Tibial nerve (tissue), 4 donors: ENCODE measurements around the gene TLR9.

Experiments used
- CTCF ChIP-seq, 5 experiments: fragments of 200-600 bp in 3 of 5; fragments of 450-650 bp in 2 of 5; sonication (generic) in 3 of 5; IDR thresholded peaks; one replicate each; pipeline ENCODE4 v1.5.1; 2016 to 2019; ENCODE audit warnings: antibody characterized with exemption in 5 of 5, mild to moderate bottlenecking in 3 of 5, moderate library complexity in 2 of 5
- EP300 ChIP-seq, 2 donors: sonication (generic); formaldehyde crosslinking; IDR thresholded peaks; one replicate each; pipeline ENCODE4 v1.6.1; 2017; ENCODE audit warnings: antibody characterized with exemption in 2 of 2, mild to moderate bottlenecking in 1 of 2

DNA sequence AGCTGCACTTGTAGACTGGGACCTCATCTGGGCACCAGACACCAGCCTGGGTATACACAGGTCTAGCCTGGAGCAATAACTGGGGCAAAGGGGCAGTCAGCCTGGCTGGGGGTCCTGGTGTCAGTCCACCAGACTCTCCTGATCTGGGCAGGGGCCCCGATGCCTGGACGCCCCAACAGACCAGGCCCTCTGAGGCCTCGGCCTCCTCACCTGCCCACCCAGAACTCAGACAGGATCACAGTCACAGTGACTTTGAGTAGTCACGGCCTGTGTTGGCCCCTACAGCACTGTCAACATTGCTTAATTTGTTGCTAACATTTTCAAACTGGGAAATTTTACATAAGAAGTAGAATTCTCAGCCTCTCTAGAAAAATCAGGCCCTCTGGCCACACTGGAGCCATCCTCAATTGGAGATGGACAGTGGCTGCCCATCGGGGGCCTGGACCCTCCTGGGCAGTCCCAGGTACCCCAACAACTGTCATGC is 7.7 kb upstream of the TLR9 start:
- TF ChIP-seq EP300 (IDR thresholded peaks at IDR 0.05) (no peak), CTCF (IDR thresholded peaks at IDR 0.05) (no peak)
